ENCODE measurements around the gene FAAP24.
"Not testable (repeated sequence)": the region's sequence is repeated elsewhere in the genome, so short reads cannot be mapped to it uniquely, and the experiment has no call there.

- not testable (repeated sequence) for TF ChIP-seq CTCF, POLR2AphosphoS5, EP300, POLR2A (IDR thresholded peaks at IDR 0.05)
Measured at GRCh38 chr19:32988254-32988653, 16.2 kb downstream of the FAAP24 start.
